Activated CD4-positive, alpha-beta T cell treated with anti-CD3 and anti-CD28 coated beads for 24 hours (primary cell): ENCODE data around the gene TTC31.
A peak's percentile ranks its signal among the peaks of the same experiment; 100 is the strongest.
"Not testable (repeated sequence)": the region's sequence is repeated elsewhere in the genome, so short reads cannot be mapped to it uniquely, and the experiment has no call there.

Experiments used
- DNase-seq, 2 donors: peaks; one replicate each; pipeline ENCODE4 v3.0.0-alpha.2; 2020; ENCODE audit warnings: low read depth in 2 of 2

TTC31 gene

GRCh38 chr2:74457129-74457548 is 25.7 kb upstream of the TTC31 start:
- no peak for DNase-seq

DNA sequence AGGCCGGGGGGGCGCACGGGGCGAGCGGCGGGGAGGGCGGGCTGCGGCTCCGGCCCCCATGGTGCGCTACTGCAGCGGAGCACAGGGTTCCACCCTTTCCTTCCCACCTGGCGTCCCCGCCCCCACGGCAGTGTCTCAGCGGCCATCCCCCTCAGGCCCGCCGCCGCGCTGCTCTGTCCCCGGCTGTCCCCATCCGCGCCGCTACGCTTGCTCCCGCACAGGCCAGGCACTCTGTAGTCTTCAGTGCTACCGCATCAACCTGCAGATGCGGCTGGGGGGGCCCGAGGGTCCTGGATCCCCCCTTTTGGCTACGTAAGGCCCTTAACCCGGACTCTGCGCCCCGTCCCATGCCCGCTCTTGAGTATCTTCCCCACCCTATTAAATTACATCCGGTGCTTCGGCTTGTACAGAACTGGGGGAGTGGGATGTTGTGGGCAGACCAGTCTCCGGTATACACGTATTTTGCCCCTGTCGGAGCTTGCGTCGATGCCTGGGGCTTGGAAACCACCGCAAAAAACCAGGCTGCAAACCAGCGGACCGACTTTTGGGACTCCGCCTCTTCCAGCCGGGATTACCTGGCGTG is 25.2 kb upstream of the TTC31 start:
- peak; percentile 68 to 75 for DNase-seq

- DNase-seq = peak; percentile 98
Measured at GRCh38 chr2:74458132-74458937, 24.5 kb upstream of the TTC31 start, which contains the start of gene WBP1. TSS of gene WBP1 (plus strand) at chr2:74458438. CDS start at chr2:74458603, 165 bp downstream.

GRCh38 chr2:74458938-74459363 is 23.9 kb upstream of the TTC31 start:
- no peak for DNase-seq

DNA sequence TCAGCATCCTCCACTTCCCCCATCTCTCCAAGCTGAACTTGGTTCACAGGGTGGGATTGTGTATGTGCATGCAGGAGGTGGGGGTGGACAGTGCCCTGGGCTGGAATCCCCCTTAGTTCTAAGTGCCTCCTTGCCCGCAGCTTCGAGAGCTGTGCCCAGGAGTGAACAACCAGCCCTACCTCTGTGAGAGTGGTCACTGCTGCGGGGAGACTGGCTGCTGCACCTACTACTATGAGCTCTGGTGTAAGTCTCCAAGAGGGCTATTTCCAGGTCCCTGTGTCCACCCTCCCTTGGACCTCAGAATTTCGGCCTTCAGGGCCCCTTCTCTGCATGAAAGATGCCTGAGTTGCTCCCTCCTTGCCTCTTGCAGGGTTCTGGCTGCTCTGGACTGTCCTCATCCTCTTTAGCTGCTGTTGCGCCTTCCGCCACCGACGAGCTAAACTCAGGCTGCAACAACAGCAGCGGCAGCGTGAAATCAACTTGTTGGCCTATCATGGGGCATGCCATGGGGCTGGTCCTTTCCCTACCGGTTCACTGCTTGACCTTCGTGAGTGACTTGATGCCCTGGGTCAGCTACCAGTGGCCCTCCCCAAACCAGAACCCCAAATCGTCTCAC is 23.3 kb upstream of the TTC31 start:
- DNase-seq = not testable (repeated sequence)

DNA sequence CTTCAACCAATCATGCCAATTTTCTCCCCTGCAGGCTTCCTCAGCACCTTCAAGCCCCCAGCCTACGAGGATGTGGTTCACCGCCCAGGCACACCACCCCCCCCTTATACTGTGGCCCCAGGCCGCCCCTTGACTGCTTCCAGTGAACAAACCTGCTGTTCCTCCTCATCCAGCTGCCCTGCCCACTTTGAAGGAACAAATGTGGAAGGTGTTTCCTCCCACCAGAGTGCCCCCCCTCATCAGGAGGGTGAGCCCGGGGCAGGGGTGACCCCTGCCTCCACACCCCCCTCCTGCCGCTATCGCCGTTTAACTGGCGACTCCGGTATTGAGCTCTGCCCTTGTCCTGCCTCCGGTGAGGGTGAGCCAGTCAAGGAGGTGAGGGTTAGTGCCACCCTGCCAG is 22.7 kb upstream of the TTC31 start:
- not testable (repeated sequence) for DNase-seq

GRCh38 chr2:74461187-74462053 is 21.5 kb upstream of the TTC31 start:
- no peak for DNase-seq

DNA sequence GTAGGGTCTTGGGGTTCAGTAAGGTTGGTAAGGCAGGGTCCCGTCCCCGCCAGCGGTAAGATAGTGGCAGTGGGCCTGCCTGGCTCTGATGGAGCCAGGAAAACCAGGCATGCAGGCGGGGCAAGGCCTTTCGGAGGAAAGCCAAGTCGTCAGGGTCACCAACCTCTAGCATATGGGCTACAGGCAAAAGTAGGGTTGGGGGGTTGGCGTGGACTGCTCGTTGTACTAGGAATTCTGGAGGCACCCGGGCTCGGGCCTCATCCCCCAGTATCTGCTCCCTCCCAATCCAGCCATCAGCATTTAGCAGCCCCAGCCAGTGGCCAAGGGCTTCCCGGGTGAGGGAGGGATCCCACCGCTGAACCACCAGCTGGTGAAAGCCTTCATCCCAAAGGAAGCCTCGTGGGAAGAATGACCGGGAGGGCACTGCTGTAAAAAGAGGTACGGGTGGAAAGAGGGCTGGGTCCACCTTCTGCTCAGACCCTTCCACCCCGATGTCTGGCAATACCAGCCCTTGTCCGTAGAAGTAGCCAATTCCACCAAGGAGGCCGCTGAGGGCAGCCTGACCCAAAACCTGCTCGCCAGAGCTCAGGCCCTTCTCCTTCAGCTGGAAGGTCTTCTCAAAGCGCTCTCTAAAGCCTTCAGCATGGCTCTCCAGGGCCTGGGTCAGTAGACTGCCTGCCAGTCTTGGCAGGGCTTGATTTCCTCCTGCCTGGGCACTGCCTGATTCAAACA is 20.7 kb upstream of the TTC31 start:
- no peak for DNase-seq

DNA sequence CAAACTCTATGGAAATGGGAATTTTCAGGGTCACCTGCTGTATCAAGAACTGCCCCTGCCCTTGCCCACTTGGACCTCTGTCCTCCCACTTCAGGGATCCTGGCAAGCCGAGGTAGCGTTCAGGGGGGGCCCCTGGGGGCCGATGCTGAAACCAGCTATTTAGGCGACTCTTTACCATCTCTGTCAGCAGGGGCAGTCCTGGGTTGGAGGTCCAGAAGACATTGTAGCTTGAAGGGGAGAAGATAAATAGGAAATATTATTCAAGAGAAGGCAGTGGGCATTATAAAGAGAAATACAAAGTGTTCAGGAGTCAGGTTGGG is 20.1 kb upstream of the TTC31 start:
- DNase-seq = no peak

DNA sequence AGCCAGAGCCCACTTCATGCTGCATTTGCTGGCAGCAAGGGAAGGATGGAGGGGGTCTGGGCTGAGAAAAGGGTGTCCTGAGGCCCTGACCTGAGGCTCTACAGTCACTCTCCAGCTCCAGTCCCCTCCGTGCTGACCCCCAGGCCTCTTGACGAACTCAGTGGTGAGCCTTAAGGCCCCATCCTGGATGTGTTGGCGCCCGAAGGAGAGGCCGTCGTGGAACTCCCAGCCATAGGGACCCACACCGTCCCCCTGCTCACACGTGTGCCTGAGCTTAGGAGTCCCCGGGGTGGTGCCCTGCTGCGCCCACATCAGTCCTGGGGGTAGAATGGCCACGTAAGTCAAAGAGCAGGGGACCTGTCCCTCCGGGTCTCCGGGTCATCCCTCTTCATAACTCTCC is 18.5 kb upstream of the TTC31 start:
- no peak for DNase-seq

DNA sequence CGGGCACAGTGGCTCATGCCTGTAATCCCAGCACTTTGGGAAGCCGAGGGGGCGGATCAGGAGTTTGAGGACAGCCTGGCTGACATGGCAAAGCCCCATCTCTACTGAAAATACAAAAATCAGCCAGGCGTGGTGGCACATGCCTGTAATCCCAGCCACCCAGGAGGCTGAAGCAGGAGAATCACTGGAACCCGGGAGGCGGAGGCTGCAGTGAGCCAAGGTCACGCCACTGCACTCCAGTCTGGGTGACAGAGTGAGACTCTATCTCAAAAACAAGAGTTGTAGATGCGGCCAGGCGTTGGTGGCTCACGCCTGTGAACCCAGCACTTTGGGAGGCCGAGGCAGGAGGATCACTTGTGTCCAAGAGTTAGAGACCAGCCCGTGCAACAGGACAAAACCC is 12.1 kb upstream of the TTC31 start:
- not testable (repeated sequence) for DNase-seq

DNA sequence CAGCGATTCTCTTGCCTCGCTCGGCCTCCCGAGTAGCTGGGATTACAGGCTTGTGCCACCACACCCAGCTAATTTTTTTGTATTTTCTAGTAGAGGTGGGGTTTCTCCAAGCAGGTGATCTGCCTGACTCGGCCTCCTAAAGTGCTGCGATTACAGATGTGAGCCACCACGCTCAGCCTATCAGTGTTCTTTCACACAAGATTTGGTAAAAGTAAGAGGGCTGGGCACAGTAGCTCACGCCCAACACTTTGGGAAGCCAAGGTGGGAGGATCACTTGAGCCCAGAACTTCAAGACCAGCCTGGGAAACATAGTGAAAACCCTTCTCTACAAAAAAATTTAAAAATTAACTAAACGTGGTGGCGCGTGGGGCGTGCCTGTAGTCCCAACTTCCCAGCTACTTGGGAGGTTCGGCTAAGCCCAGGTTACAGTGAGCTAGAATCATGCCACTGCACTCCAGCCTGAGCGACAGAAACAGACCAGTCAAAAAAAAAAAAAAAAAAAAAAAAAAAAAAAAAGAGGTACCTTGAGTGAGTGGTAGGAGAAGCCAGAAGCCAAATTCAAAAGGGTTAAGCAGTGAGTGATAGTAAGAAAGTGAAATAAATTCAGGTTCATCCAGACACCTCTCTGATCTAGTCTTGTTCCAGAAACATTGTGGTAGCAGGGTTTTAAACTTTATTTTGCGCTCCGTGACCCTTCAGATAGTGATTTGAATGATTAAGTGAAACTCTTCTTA is 11.4 kb upstream of the TTC31 start:
- DNase-seq = no peak

GRCh38 chr2:74472086-74472944 is 10.6 kb upstream of the TTC31 start, which contains the start of gene MRPL53:
TSS of gene MRPL53 (minus strand) at chr2:74472680. CDS start at chr2:74472660, 20 bp downstream.
- DNase-seq = peak; percentile 96

DNA sequence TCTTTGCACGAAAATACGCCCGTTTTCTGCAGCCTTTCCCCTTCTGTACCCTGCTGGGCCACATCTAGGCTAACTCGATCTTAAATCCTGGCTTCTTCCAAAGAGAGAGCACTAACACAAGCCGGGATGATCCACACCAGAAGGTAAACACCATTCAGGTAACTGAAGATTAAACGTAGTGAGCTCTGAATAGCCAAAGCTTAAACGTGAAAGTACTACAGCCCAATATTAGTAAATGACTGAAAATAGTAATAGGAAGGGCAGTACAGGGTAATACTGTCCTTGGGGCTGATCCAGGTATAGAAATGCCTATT is 10.0 kb upstream of the TTC31 start:
- DNase-seq = no peak

GRCh38 chr2:74474481-74474880 is 8.4 kb upstream of the TTC31 start:
- DNase-seq = no peak

DNA sequence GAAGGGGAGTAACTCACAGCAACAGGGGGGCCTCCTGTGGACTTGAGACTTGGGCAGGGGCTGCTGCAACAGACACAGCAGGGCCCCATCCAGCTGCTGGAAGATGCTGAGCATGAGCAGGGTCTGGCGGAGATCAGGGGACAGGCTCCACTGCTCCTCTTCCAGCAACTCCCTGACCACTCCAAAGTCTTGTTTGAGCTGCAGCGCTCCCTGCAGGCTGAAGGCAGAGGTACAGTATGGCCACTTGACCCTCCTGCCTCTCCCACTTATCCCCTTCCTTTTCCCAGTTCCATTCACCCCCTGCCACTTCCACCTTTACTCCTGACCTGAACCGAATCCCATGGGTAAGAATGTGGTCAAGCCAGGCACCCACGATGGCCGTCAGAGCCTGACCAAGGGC is 8.0 kb upstream of the TTC31 start:
- no peak for DNase-seq

DNA sequence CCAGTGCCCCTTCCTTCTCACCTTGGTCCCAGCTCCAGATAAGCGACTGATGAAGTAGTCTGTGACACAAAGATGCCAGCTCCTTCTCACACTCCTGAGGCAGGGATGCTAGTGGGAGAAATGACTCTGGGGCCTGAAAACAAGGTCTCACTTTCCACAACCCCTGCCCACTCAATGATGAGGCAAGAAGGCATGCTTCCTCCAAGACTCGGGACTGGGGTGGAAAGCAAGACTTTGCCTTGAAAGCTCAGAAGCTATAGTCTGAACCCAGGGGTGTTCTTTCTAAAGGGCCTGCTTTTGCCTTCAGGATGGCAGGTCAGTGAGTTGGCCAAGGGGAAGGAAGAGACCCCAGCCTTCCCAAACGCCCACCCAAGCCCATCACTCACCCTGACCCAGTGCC is 1.4 kb upstream of the TTC31 start:
- no peak for DNase-seq

DNA sequence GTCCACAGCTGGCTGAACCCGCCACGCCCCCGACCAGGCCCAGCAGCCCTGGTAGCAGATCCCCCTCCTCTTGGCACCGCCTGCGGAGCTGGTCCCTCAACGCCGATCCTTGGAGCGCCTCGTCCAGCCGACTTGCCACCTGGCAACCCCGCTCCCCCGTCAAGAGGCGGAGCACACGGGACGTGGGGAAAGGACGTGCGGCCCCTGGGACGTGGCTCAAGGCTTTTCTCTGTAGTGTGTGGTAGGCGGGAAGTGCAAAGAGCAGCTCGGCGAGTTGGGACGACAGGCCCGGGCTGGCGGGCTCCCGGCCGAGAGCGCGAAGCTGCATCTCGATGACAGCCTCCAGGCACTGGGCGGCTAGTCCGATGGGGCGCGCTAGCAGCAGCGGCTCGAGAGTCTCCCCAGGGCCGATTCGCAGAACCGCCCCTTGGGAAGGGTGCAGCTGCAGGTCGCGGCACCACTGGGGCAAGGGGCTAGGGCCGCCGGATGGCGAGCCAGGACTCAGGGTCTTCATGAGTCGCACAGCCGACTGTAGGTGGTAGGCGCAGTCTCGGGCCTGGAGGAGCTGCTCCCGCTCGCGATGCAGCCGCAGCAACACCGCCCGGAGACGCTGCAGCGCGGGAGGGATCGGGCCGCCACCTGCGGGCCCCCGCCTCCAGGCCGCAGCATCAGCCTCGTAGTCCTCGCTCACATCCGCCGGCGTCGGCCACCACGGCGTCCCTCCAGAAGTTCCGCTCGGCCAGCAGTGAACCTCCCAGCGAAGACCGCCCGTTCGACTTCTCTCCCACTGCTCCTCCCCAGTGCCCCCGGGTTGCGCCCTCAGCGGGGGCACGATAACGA is 700 bp upstream of the TTC31 start:
- peak in 1 of 2 donors; percentile 35 for DNase-seq

DNA sequence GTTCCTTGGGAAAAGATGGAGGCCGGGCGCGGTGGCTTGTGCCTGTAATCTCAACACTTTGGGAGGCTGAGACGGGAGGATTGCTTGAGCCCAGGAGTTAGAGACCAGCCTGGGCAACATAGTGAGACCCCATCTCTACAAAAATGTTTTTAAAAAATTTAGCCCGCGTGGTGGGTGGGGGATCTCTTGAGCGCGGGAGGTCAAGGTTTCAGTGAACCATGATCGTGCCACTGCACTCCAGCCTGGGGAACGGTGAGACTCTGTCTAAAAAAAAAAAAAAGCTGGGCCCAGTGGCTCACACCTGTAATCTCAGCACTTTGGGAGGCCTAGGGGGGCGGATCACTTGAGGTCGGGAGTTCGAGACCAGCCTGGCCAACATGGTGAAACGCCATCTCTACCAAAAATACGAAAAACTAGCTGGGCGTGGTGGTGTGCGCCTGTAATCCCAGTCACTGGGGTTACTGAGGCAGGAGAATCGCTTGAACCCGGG is 839 bp downstream of the TTC31 start:
- not testable (repeated sequence) for DNase-seq
